OCI-LY1 (cell line): ENCODE results near the gene MTHFSD.

ENCODE experiments used
- H2AFZ ChIP-seq: fragments of 200-600 bp; sonication (generic), shearing (Covaris generic); 2 replicates; pipeline ENCODE4 v1.6.0; 2014; ENCODE audit warnings: antibody characterized with exemption, mild to moderate bottlenecking, low read length
- H3F3A ChIP-seq: fragments of 200-600 bp; sonication (generic), shearing (Covaris generic); 2 replicates; pipeline ENCODE4 v1.6.0; 2014; ENCODE audit warnings: mild to moderate bottlenecking, antibody characterized with exemption, low read length, moderate library complexity; ENCODE audit not compliant: insufficient read depth
- H3K27ac ChIP-seq: fragments of 200-600 bp; sonication (generic); 2 replicates; pipeline ENCODE4 v1.5.1; 2014; ENCODE audit warnings: low read length, mixed run types, mild to moderate bottlenecking, low read depth; ENCODE audit not compliant: poor library complexity, severe bottlenecking
- H3K27me3 ChIP-seq: fragments of 200-600 bp; sonication (generic); 2 replicates; pipeline ENCODE4 v1.6.0; 2014; ENCODE audit warnings: antibody characterized with exemption, mild to moderate bottlenecking, low read length, moderate library complexity; ENCODE audit not compliant: insufficient read depth
- H3K36me3 ChIP-seq: fragments of 200-600 bp; sonication (generic); 2 replicates; pipeline ENCODE4 v1.6.1; 2014; ENCODE audit warnings: mild to moderate bottlenecking, antibody characterized with exemption, low read length, moderate library complexity, mixed read lengths; ENCODE audit not compliant: insufficient read depth
- H3K4me1 ChIP-seq: fragments of 200-600 bp; sonication (generic); 2 replicates; pipeline ENCODE4 v1.5.1; 2014; ENCODE audit warnings: mild to moderate bottlenecking, low read length, moderate library complexity; ENCODE audit not compliant: insufficient read depth, severe bottlenecking
- H3K4me2 ChIP-seq: fragments of 200-600 bp; sonication (generic), shearing (Covaris generic); 2 replicates; pipeline ENCODE4 v1.6.1; 2014; ENCODE audit warnings: low read length
- H3K4me3 ChIP-seq: fragments of 200-600 bp; sonication (generic); 2 replicates; pipeline ENCODE4 v1.5.1; 2014; ENCODE audit warnings: low read length, low read depth, mild to moderate bottlenecking, mixed read lengths; ENCODE audit not compliant: poor library complexity, severe bottlenecking
- H3K79me2 ChIP-seq: fragments of 200-600 bp; shearing (Covaris generic); 2 replicates; pipeline ENCODE4 v1.6.1; 2016; ENCODE audit warnings: mixed run types, low read length, mixed read lengths; ENCODE audit not compliant: insufficient read depth
- H3K9ac ChIP-seq: fragments of 200-600 bp; sonication (generic), shearing (Covaris generic); 2 replicates; pipeline ENCODE4 v1.6.1; 2014; ENCODE audit warnings: mild to moderate bottlenecking, low read length, mixed read lengths
- H3K9me2 ChIP-seq: fragments of 200-600 bp; sonication (generic), shearing (Covaris generic); 2 replicates; pipeline ENCODE4 v1.6.1; 2014; ENCODE audit warnings: low read depth, mild to moderate bottlenecking, low read length, mixed read lengths
- H3K9me3 ChIP-seq: fragments of 200-600 bp; shearing (Covaris generic); 2 replicates; pipeline ENCODE4 v1.6.1; 2014; ENCODE audit warnings: low read length, mixed read lengths
- H4K20me1 ChIP-seq: fragments of 200-600 bp; sonication (generic), shearing (Covaris generic); 2 replicates; pipeline ENCODE4 v1.6.0; 2016; ENCODE audit warnings: mild to moderate bottlenecking, low read length; ENCODE audit not compliant: insufficient read depth
- EZH2 ChIP-seq: fragments of 200-600 bp; sonication (generic), shearing (Covaris generic); IDR thresholded peaks from 2 replicates; pipeline ENCODE4 v1.8.0; 2017; ENCODE audit warnings: borderline replicate concordance, mixed run types, mild to moderate bottlenecking, antibody characterized with exemption, low read length, moderate library complexity, mixed read lengths
- TF ChIP-seq, protein P1 (sequence below): fragments of 200-600 bp; sonication (generic), shearing (Covaris generic); IDR thresholded peaks from 2 replicates; pipeline ENCODE4 v1.5.1; 2017; ENCODE audit warnings: mild to moderate bottlenecking, antibody characterized with exemption, low read length, moderate library complexity, mixed read lengths

MTHFSD gene

DNA sequence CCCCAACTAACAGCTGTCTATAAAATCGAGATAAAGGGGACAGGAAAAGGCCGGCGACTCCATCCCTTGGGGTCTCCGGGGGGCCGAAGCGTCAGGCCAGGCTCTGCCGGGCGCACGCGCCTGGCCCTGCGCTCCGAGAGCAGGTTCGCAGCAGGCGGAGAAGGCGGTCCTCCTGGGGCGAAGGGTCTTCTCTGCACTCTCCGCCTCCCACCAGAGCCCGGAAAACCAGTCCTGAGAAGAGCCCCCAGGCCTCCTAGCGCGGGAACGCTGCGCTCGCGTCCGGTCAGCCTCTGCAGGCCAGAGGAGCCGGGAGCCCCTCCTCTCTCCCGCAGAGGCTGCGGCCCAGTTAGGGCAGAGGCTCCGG lies 39.6 kb downstream of the MTHFSD start:
- no peak overlapping the region for H3K27ac ChIP-seq
- no peaks in the 10 kb centered on the region for H3K79me2 ChIP-seq
- no peak for TF ChIP-seq EZH2
- TF ChIP-seq, protein P1, sequence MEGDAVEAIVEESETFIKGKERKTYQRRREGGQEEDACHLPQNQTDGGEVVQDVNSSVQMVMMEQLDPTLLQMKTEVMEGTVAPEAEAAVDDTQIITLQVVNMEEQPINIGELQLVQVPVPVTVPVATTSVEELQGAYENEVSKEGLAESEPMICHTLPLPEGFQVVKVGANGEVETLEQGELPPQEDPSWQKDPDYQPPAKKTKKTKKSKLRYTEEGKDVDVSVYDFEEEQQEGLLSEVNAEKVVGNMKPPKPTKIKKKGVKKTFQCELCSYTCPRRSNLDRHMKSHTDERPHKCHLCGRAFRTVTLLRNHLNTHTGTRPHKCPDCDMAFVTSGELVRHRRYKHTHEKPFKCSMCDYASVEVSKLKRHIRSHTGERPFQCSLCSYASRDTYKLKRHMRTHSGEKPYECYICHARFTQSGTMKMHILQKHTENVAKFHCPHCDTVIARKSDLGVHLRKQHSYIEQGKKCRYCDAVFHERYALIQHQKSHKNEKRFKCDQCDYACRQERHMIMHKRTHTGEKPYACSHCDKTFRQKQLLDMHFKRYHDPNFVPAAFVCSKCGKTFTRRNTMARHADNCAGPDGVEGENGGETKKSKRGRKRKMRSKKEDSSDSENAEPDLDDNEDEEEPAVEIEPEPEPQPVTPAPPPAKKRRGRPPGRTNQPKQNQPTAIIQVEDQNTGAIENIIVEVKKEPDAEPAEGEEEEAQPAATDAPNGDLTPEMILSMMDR = no peak
- H3K4me2 ChIP-seq = no peak overlapping the region
- no peaks in the 10 kb centered on the region for H4K20me1 ChIP-seq
- no peaks in the 10 kb centered on the region for H3K9me2 ChIP-seq
- H3K9me3 ChIP-seq = no peaks in the 10 kb centered on the region
- H3F3A ChIP-seq = no peaks in the 10 kb centered on the region
- no peak overlapping the region for H2AFZ ChIP-seq
- no peak overlapping the region for H3K4me3 ChIP-seq
- H3K36me3 ChIP-seq = no peaks in the 10 kb centered on the region
- H3K27me3 ChIP-seq = no peaks in the 10 kb centered on the region; the same call in 1 of the 2 replicates
- no peak overlapping the region for H3K9ac ChIP-seq
- no peaks in the 10 kb centered on the region for H3K4me1 ChIP-seq

DNA sequence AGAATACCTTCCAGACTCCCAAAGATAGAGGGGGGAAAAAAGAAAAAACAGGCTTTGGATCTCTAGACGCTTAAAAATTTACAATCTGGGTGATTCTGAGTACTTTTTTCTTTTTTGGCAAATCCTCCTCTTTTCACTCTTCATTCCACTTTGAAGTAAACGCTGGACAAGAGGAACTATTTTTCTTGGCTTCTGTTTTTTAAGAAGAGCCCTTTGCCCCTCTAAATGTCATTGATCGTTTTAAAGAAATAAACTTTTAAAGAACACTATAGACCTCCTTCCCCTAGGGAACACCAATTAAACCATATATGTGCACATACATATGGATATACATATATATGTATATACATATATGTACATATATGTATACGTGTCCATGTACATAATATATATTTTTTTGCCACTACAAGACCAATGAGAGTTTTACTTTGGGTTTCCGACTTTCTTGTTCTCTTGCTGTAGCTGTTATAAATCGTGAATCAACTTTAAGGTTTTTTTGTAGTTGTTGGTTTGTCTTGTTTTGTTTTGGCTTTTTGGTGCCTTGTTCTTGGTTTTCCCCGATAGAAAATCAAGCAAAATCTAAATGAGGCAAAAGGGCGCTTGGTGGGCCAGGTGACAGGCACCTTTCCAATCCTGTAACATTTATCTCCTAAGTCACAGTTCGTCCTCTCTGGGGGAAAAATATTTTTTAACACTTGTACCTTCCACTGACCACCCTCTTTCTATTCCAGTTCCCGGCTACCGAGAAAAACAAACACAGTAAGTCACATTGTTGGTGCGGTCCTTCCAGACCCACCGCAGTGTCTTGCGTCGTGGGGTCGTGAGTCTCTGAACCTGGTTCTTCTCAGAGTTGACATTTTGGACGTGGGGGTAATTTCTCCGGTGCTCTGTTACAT lies 40.3 kb downstream of the MTHFSD start:
- Histone ChIP-seq H3F3A (no peaks in the 10 kb centered on the region), H3K9me3 (no peaks in the 10 kb centered on the region), H2AFZ (no peak overlapping the region), H3K79me2 (no peaks in the 10 kb centered on the region), H4K20me1 (no peaks in the 10 kb centered on the region), H3K9ac (no peak overlapping the region), H3K27me3 (no peaks in the 10 kb centered on the region; the same call in 1 of the 2 replicates), H3K4me2 (no peak overlapping the region), H3K9me2 (no peaks in the 10 kb centered on the region), H3K36me3 (no peaks in the 10 kb centered on the region), H3K27ac (no peak overlapping the region), H3K4me3 (no peak overlapping the region), H3K4me1 (no peaks in the 10 kb centered on the region)
- no peak for TF ChIP-seq EZH2
- TF ChIP-seq, protein P1 = no peak

DNA sequence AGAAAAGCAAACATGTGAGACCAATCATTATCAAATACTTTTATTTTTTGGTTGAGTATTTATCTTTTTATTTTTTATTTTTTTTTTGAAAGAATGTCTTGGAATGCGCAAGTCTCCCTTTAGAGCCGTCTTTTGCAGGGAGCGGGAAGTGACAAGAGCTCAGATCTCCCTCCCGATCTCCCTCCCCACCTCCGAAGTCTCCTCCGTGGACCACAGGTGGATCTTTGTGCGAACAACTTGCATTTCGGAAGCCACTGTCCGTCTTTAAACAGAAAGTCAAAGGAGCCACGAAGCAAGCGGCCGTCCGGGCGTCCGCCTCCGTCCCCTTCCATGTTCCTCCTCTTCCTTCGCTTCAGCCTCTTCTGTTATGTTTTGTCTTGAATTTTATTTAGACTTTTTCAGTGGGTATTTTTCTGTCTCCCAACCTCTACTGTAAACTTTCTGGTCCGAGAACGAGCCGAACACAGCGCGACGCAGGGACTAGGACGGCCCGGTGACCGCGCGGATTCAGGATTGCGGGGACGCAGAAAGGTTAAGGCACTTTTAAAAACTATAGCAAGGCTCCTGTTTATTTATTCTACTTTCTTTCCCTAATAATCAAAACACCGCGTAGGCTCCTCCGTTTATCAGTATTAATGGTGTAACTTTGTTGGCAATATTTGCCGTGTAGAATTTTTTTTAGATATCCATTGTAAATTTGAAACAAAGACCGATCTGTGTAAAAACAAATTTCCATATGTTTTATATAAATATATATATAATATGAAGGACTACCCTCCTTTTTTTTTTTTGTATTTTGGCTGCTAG lies 41.4 kb downstream of the MTHFSD start:
- no peak overlapping the region for H3K4me2 ChIP-seq

More for the DNA sequence above, 41.4 kb downstream of the MTHFSD start:
- no peaks in the 10 kb centered on the region for H3K36me3 ChIP-seq
- H3K79me2 ChIP-seq = no peaks in the 10 kb centered on the region
- no peaks in the 10 kb centered on the region for H3K9me3 ChIP-seq
- H4K20me1 ChIP-seq = no peaks in the 10 kb centered on the region
- H3F3A ChIP-seq = no peaks in the 10 kb centered on the region
- TF ChIP-seq, protein P1 = no peak
- TF ChIP-seq EZH2 = no peak
- no peak overlapping the region for H2AFZ ChIP-seq
- H3K27ac ChIP-seq = no peak overlapping the region
- H3K9me2 ChIP-seq = no peaks in the 10 kb centered on the region
- H3K4me1 ChIP-seq = no peaks in the 10 kb centered on the region
- H3K9ac ChIP-seq = no peak overlapping the region
- no peaks in the 10 kb centered on the region; the same call in 1 of the 2 replicates for H3K27me3 ChIP-seq
- H3K4me3 ChIP-seq = no peak overlapping the region
